ENCODE data around the gene THOC1.
"Not testable (repeated sequence)": the region's sequence is repeated elsewhere in the genome, so short reads cannot be mapped to it uniquely, and the experiment has no call there.

Gene THOC1

GRCh38 chr18:267688-268552, at the start of gene THOC1:
THOC1 (minus strand) TSS chr18:268047; CDS start chr18:268019, 28 bp downstream.
- DNase-seq: peak; percentile 96 to 99

GRCh38 chr18:317618-318017, 49.8 kb upstream of the THOC1 start:
- DNase-seq: no peak

GRCh38 chr18:316393-316792, 48.5 kb upstream of the THOC1 start:
- no peak for DNase-seq

GRCh38 chr18:313931-314330, 46.1 kb upstream of the THOC1 start:
- no peak for DNase-seq

GRCh38 chr18:312415-312814, 44.6 kb upstream of the THOC1 start:
- DNase-seq: no peak

- DNase-seq: no peak
These were observed 42.2 kb upstream of the THOC1 start for GRCh38 chr18:310042-310441.

- not testable (repeated sequence) for DNase-seq
These were observed 40.2 kb upstream of the THOC1 start for GRCh38 chr18:308086-308485.

- no peak for DNase-seq
These were observed 38.9 kb upstream of the THOC1 start for GRCh38 chr18:306608-307255.

- DNase-seq: no peak
These were observed 37.2 kb upstream of the THOC1 start for GRCh38 chr18:305003-305501.

GRCh38 chr18:303607-304006, 35.8 kb upstream of the THOC1 start:
- no peak for DNase-seq

- no peak for DNase-seq
These were observed 35.2 kb upstream of the THOC1 start for GRCh38 chr18:303011-303410.

- no peak for DNase-seq
These were observed 34.2 kb upstream of the THOC1 start for GRCh38 chr18:302097-302496.

GRCh38 chr18:297936-298335, 30.1 kb upstream of the THOC1 start:
- DNase-seq: no peak

GRCh38 chr18:295756-296490, 28.1 kb upstream of the THOC1 start:
- DNase-seq: no peak

GRCh38 chr18:294566-294965, 26.7 kb upstream of the THOC1 start:
- DNase-seq: no peak

GRCh38 chr18:293536-293935, 25.7 kb upstream of the THOC1 start:
- peak; percentile 24 to 44 for DNase-seq

GRCh38 chr18:292271-292670, 24.4 kb upstream of the THOC1 start:
- no peak for DNase-seq

- DNase-seq: not testable (repeated sequence)
These were observed 22.1 kb upstream of the THOC1 start for GRCh38 chr18:289970-290369.

- DNase-seq: peak; percentile 70 to 91
These were observed 21.2 kb upstream of the THOC1 start for GRCh38 chr18:289026-289425.

GRCh38 chr18:286515-287310, 18.9 kb upstream of the THOC1 start:
- DNase-seq: peak; percentile 38 to 42

- no peak for DNase-seq
These were observed 18.0 kb upstream of the THOC1 start for GRCh38 chr18:285817-286216.

- DNase-seq: peak; percentile 61 to 72
These were observed 7.6 kb upstream of the THOC1 start for GRCh38 chr18:275486-275885.

GRCh38 chr18:274313-274712, 6.5 kb upstream of the THOC1 start:
- no peak for DNase-seq
